NCI-H446 (cell line): ENCODE measurements around the gene DNASE1L3.
A peak's percentile ranks its signal among the peaks of the same experiment; 100 is the strongest.

Experiments
- DNase-seq, 2 experiments: peaks; one replicate each; lab custom pipeline; 2025; lab: John Stamatoyannopoulos, UW

DNASE1L3 gene

GRCh38 chr3:58177747-58178527 is 32.8 kb downstream of the DNASE1L3 start:
- DNase-seq = peak in 1 of 2 experiments; percentile 30

GRCh38 chr3:58176827-58177489 is 33.8 kb downstream of the DNASE1L3 start:
- DNase-seq = no peak

GRCh38 chr3:58176185-58176530 is 34.6 kb downstream of the DNASE1L3 start:
- DNase-seq = no peak

GRCh38 chr3:58175437-58176184 is 35.2 kb downstream of the DNASE1L3 start:
- DNase-seq = no peak

- no peak for DNase-seq
Observed at GRCh38 chr3:58175187-58175436, 35.7 kb downstream of the DNASE1L3 start.

GRCh38 chr3:58173669-58174398 is 36.9 kb downstream of the DNASE1L3 start:
- peak in 1 of 2 experiments; percentile 3 for DNase-seq

GRCh38 chr3:58173029-58173668 is 37.6 kb downstream of the DNASE1L3 start:
- no peak for DNase-seq

- DNase-seq = no peak
Observed at GRCh38 chr3:58171126-58171525, 39.6 kb downstream of the DNASE1L3 start.

GRCh38 chr3:58170376-58170775 is 40.4 kb downstream of the DNASE1L3 start:
- no peak for DNase-seq

GRCh38 chr3:58169371-58169770 is 41.4 kb downstream of the DNASE1L3 start:
- DNase-seq = no peak

GRCh38 chr3:58168498-58168897 is 42.3 kb downstream of the DNASE1L3 start:
- DNase-seq = no peak

GRCh38 chr3:58167431-58168351 is 43.1 kb downstream of the DNASE1L3 start:
- no peak for DNase-seq

GRCh38 chr3:58164906-58165821 is 45.6 kb downstream of the DNASE1L3 start:
- DNase-seq = no peak

- DNase-seq = peak; percentile 40 to 68
Observed at GRCh38 chr3:58164199-58164879, 46.4 kb downstream of the DNASE1L3 start.

- no peak for DNase-seq
Observed at GRCh38 chr3:58163234-58163633, 47.5 kb downstream of the DNASE1L3 start.

- DNase-seq = no peak
Observed at GRCh38 chr3:58161435-58162398, 49.1 kb downstream of the DNASE1L3 start.

GRCh38 chr3:58160399-58160798 is 50.4 kb downstream of the DNASE1L3 start:
- no peak for DNase-seq
